SU-DHL-6 (cell line): ENCODE data around the gene ZNF213.

ENCODE experiments used
- H2AFZ ChIP-seq: fragments of 200-600 bp; sonication (generic); 2 replicates; pipeline ENCODE4 v1.6.1; 2014; ENCODE audit warnings: low read depth, mild to moderate bottlenecking, moderate library complexity, mixed read lengths, antibody characterized with exemption, low read length; ENCODE audit not compliant: severe bottlenecking
- H3F3A ChIP-seq: fragments of 200-600 bp; shearing (Covaris generic); 2 replicates; pipeline ENCODE4 v1.6.0; 2016; ENCODE audit warnings: antibody characterized with exemption, mild to moderate bottlenecking; ENCODE audit not compliant: insufficient read depth
- H3K27ac ChIP-seq: fragments of 200-600 bp; sonication (generic); 2 replicates; pipeline ENCODE4 v1.5.1; 2016; ENCODE audit warnings: low read depth, mild to moderate bottlenecking, low read length, moderate library complexity, mixed read lengths
- H3K27me3 ChIP-seq: fragments of 200-600 bp; sonication (generic), shearing (Covaris generic); 2 replicates; pipeline ENCODE4 v1.6.0; 2014; ENCODE audit warnings: mild to moderate bottlenecking, low read length
- H3K36me3 ChIP-seq: fragments of 200-600 bp; sonication (generic); 2 replicates; pipeline ENCODE4 v1.6.1; 2014; ENCODE audit warnings: mild to moderate bottlenecking, low read length, mixed read lengths
- H3K4me2 ChIP-seq: fragments of 300-600, 200-600 bp; shearing (Covaris generic), sonication (generic); 2 replicates; pipeline ENCODE4 v1.6.0; 2014; ENCODE audit warnings: low read length, low read depth, mild to moderate bottlenecking; ENCODE audit not compliant: poor library complexity, severe bottlenecking
- H3K4me3 ChIP-seq: fragments of 200-600 bp; sonication (generic); 2 replicates; pipeline ENCODE4 v1.5.1; 2014; ENCODE audit warnings: antibody characterized with exemption, low read length, mild to moderate bottlenecking, mixed read lengths; ENCODE audit not compliant: insufficient read depth, poor library complexity, severe bottlenecking
- H3K79me2 ChIP-seq: fragments of 200-600 bp; sonication (generic); 2 replicates; pipeline ENCODE4 v1.6.1; 2014; ENCODE audit warnings: mild to moderate bottlenecking, low read length, moderate library complexity; ENCODE audit not compliant: insufficient read depth
- H3K9ac ChIP-seq: fragments of 200-600 bp; sonication (generic); 2 replicates; pipeline ENCODE4 v1.7.0; 2014; ENCODE audit warnings: mild to moderate bottlenecking, low read length
- H3K9me2 ChIP-seq: fragments of 200-600 bp; sonication (generic); replicated peaks from 2 replicates; pipeline ENCODE4 v1.6.1; 2014; ENCODE audit warnings: low read length; ENCODE audit not compliant: insufficient read depth
- H3K9me3 ChIP-seq: fragments of 200-600 bp; sonication (generic); 2 replicates; pipeline ENCODE4 v1.6.1; 2014; ENCODE audit warnings: low read length, mixed read lengths; ENCODE audit not compliant: insufficient read depth
- H4K20me1 ChIP-seq: fragments of 200-600 bp; sonication (generic); 2 replicates; pipeline ENCODE4 v1.6.1; 2014; ENCODE audit warnings: low read depth, mild to moderate bottlenecking, antibody characterized with exemption, low read length, moderate library complexity, mixed read lengths
- CTCF ChIP-seq: fragments of 200-600 bp; sonication (generic); IDR thresholded peaks from one replicate; pipeline ENCODE4 v1.5.1; 2017; ENCODE audit warnings: antibody characterized with exemption, mild to moderate bottlenecking, low read length, moderate library complexity; ENCODE audit not compliant: insufficient read depth, poor library complexity, severe bottlenecking
- EZH2phosphoT487 ChIP-seq: fragments of 200-600 bp; sonication (generic), shearing (Covaris generic); conservative IDR thresholded peaks from 2 replicates; pipeline ENCODE4 v1.6.1; 2018; ENCODE audit warnings: mild to moderate bottlenecking, antibody characterized with exemption, low read length, moderate library complexity, mixed read lengths

Gene ZNF213

GRCh38 chr16:3119701-3120408 is 15.0 kb upstream of the ZNF213 start:
- Histone ChIP-seq H3K4me3 (no peak overlapping the region), H2AFZ (no peak overlapping the region), H3F3A (no peaks in the 10 kb centered on the region), H3K79me2 (no peaks in the 10 kb centered on the region), H3K9me2 (no peaks in the 10 kb centered on the region), H3K4me2 (no peak overlapping the region), H3K9ac (no peak overlapping the region), H3K36me3 (no peaks in the 10 kb centered on the region), H3K9me3 (no peaks in the 10 kb centered on the region), H4K20me1 (no peaks in the 10 kb centered on the region), H3K27me3 (no peaks in the 10 kb centered on the region), H3K27ac (no peak overlapping the region)
- no peak for TF ChIP-seq EZH2phosphoT487
- no peak for TF ChIP-seq CTCF

- Histone ChIP-seq H3K9me3 (no peaks in the 10 kb centered on the region), H3K4me3 (no peak overlapping the region), H3K36me3 (no peaks in the 10 kb centered on the region), H3K4me2 (no peak overlapping the region), H4K20me1 (no peaks in the 10 kb centered on the region), H3K79me2 (no peaks in the 10 kb centered on the region), H3K9ac (no peak overlapping the region), H2AFZ (no peak overlapping the region), H3K9me2 (no peaks in the 10 kb centered on the region), H3K27me3 (no peaks in the 10 kb centered on the region), H3F3A (no peaks in the 10 kb centered on the region), H3K27ac (no peak overlapping the region)
- no peak for TF ChIP-seq CTCF
- TF ChIP-seq EZH2phosphoT487: no peak
These were observed 14.4 kb upstream of the ZNF213 start for GRCh38 chr16:3120435-3120834.

- Histone ChIP-seq H3K27ac (no peak overlapping the region), H2AFZ (no peak overlapping the region), H3K9me3 (no peaks in the 10 kb centered on the region), H3K4me2 (no peak overlapping the region), H3K4me3 (no peak overlapping the region), H3K27me3 (no peaks in the 10 kb centered on the region), H3K36me3 (no peaks in the 10 kb centered on the region), H4K20me1 (no peaks in the 10 kb centered on the region), H3F3A (peaks cover 4% of the 10 kb centered on the region; the same call in 1 of the 2 replicates), H3K79me2 (no peaks in the 10 kb centered on the region), H3K9ac (no peak overlapping the region), H3K9me2 (no peaks in the 10 kb centered on the region)
- TF ChIP-seq CTCF: no peak
- no peak for TF ChIP-seq EZH2phosphoT487
These were observed 12.9 kb upstream of the ZNF213 start for GRCh38 chr16:3121851-3122467.
